SK-N-SH treated with all-trans-retinoic acid at 6 μM for 48 hours (cell line): ENCODE results near the gene SPATS2.

ENCODE experiments used
- ATAC-seq: fragments of 200-7000 bp; cut with Tn5 transposase; 3 replicates; pipeline ENCODE4 v1.9.1; 2020; ENCODE audit warnings: mild to moderate bottlenecking, moderate library complexity
- ARNTL ChIP-seq: fragments of 450-650 bp; formaldehyde crosslinking; IDR thresholded peaks from 2 replicates; pipeline ENCODE4 v1.5.0; 2020; ENCODE audit warnings: low read depth, mild to moderate bottlenecking, moderate library complexity, borderline replicate concordance
- CSDC2 ChIP-seq: fragments of 250-450 bp; sonication (Bioruptor Pico); IDR thresholded peaks from 2 replicates; pipeline ENCODE4 v1.5.0; 2020; ENCODE audit warnings: mild to moderate bottlenecking, moderate library complexity
- ESRRG ChIP-seq: fragments of 250-450 bp; sonication (Bioruptor Pico); IDR thresholded peaks from 2 replicates; pipeline ENCODE4 v1.6.1; 2021; ENCODE audit warnings: mild to moderate bottlenecking
- GLIS3 ChIP-seq: fragments of 250-450 bp; sonication (Bioruptor Pico); IDR thresholded peaks from 2 replicates; pipeline ENCODE4 v1.5.0; 2020; ENCODE audit warnings: mild to moderate bottlenecking, moderate library complexity
- ISL1 ChIP-seq: fragments of 250-450 bp; sonication (Bioruptor Pico); IDR thresholded peaks from 2 replicates; pipeline ENCODE4 v2.1.2; 2022; ENCODE audit warnings: mild to moderate bottlenecking, moderate library complexity
- OSR1 ChIP-seq: fragments of 250-450 bp; sonication (Bioruptor Pico); IDR thresholded peaks from 2 replicates; pipeline ENCODE4 v1.8.0; 2022; ENCODE audit warnings: moderate library complexity, mild to moderate bottlenecking, inconsistent platforms
- PPARA ChIP-seq: fragments of 250-450 bp; sonication (Bioruptor Pico); IDR thresholded peaks from 2 replicates; pipeline ENCODE4 v1.5.0; 2020; ENCODE audit warnings: mild to moderate bottlenecking, borderline replicate concordance
- RARB ChIP-seq: fragments of 250-450 bp; sonication (Bioruptor Pico); IDR thresholded peaks from 2 replicates; pipeline ENCODE4 v1.8.0; 2021; ENCODE audit warnings: mild to moderate bottlenecking, moderate library complexity
- SNAI2 ChIP-seq: fragments of 250-450 bp; sonication (Bioruptor Pico); IDR thresholded peaks from 2 replicates; pipeline ENCODE4 v1.5.0; 2020; ENCODE audit warnings: mild to moderate bottlenecking, moderate library complexity
- TCF4 ChIP-seq: fragments of 250-450 bp; sonication (Bioruptor Pico); IDR thresholded peaks from 2 replicates; pipeline ENCODE4 v1.8.0; 2021; ENCODE audit warnings: mild to moderate bottlenecking, moderate library complexity, borderline replicate concordance
- TOX ChIP-seq: fragments of 250-450 bp; sonication (Bioruptor Pico); IDR thresholded peaks from 2 replicates; pipeline ENCODE4 v1.8.0; 2021; ENCODE audit warnings: mild to moderate bottlenecking, moderate library complexity, borderline replicate concordance
- ZC3H10 ChIP-seq: fragments of 250-450 bp; sonication (Bioruptor Pico); IDR thresholded peaks from 2 replicates; pipeline ENCODE4 v1.5.1; 2021; ENCODE audit warnings: mild to moderate bottlenecking, moderate library complexity
- ZFP3 ChIP-seq: fragments of 250-450 bp; sonication (Bioruptor Pico); IDR thresholded peaks from 2 replicates; pipeline ENCODE4 v1.5.0; 2020; ENCODE audit warnings: mild to moderate bottlenecking, moderate library complexity
- ZFP30 ChIP-seq: fragments of 450-650 bp; formaldehyde crosslinking; IDR thresholded peaks from 2 replicates; pipeline ENCODE4 v1.5.0; 2022; ENCODE audit warnings: mild to moderate bottlenecking, moderate library complexity
- ZNF565 ChIP-seq: fragments of 450-650 bp; formaldehyde crosslinking; conservative IDR thresholded peaks from 2 replicates; pipeline ENCODE4 v1.5.0; 2020; ENCODE audit warnings: low read depth, mild to moderate bottlenecking, moderate library complexity
- ZNF70 ChIP-seq: fragments of 450-650 bp; formaldehyde crosslinking; IDR thresholded peaks from 2 replicates; pipeline ENCODE4 v1.5.0; 2020; ENCODE audit warnings: mild to moderate bottlenecking, moderate library complexity
- TF ChIP-seq, protein P1 (sequence below): fragments of 250-450 bp; sonication (Bioruptor Pico); IDR thresholded peaks from 2 replicates; pipeline ENCODE4 v1.5.1; 2020; ENCODE audit warnings: low read depth, mild to moderate bottlenecking, moderate library complexity
- TF ChIP-seq, protein P2 (sequence below): fragments of 250-450 bp; sonication (Bioruptor Pico); IDR thresholded peaks from 2 replicates; pipeline ENCODE4 v1.8.0; 2021; ENCODE audit warnings: low read depth, mild to moderate bottlenecking, moderate library complexity, borderline replicate concordance
- TF ChIP-seq, protein P3 (sequence below): fragments of 250-450 bp; sonication (Bioruptor Pico); IDR thresholded peaks from 2 replicates; pipeline ENCODE4 v1.8.0; 2020; ENCODE audit warnings: mild to moderate bottlenecking, moderate library complexity, borderline replicate concordance
- TF ChIP-seq, protein P4 (sequence below): fragments of 250-450 bp; sonication (Bioruptor Pico); IDR thresholded peaks from 2 replicates; pipeline ENCODE4 v1.5.0; 2020; ENCODE audit warnings: mild to moderate bottlenecking, moderate library complexity
- TF ChIP-seq, protein P5 (sequence below): fragments of 250-450 bp; sonication (Bioruptor Pico); IDR thresholded peaks from 2 replicates; pipeline ENCODE4 v1.5.1; 2021; ENCODE audit warnings: mild to moderate bottlenecking, moderate library complexity

Gene SPATS2

DNA sequence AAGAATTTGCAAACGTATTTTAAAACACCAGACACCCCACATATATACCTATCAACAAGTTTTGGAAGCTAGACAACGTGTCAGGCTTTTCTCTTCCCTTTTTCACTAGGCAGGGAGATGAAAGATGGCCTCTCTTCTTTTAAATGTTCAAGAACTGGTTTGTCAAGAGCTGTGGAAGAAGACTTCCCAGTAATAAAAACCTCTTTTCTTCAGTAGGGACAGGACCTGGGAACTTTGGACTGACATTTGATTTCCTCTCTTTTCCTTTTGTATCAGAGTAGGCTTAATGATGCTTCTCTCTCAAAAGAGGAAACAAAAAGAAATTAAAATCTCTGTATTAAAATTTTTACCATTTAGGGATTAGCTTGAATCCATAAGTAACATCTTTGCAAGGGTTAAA is 49.6 kb downstream of the SPATS2 start:
- ATAC-seq, result no peak
- no peak for TF ChIP-seq ISL1 (CRISPR knock-in tag)
- TF ChIP-seq RARB (CRISPR knock-in tag), result no peak
- TF ChIP-seq, protein P1, sequence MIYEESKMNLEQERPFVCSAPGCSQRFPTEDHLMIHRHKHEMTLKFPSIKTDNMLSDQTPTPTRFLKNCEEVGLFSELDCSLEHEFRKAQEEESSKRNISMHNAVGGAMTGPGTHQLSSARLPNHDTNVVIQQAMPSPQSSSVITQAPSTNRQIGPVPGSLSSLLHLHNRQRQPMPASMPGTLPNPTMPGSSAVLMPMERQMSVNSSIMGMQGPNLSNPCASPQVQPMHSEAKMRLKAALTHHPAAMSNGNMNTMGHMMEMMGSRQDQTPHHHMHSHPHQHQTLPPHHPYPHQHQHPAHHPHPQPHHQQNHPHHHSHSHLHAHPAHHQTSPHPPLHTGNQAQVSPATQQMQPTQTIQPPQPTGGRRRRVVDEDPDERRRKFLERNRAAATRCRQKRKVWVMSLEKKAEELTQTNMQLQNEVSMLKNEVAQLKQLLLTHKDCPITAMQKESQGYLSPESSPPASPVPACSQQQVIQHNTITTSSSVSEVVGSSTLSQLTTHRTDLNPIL, result no peak
- no peak for TF ChIP-seq GLIS3 (CRISPR knock-in tag)
- no peak for TF ChIP-seq TCF4 (CRISPR knock-in tag)
- TF ChIP-seq, protein P2, sequence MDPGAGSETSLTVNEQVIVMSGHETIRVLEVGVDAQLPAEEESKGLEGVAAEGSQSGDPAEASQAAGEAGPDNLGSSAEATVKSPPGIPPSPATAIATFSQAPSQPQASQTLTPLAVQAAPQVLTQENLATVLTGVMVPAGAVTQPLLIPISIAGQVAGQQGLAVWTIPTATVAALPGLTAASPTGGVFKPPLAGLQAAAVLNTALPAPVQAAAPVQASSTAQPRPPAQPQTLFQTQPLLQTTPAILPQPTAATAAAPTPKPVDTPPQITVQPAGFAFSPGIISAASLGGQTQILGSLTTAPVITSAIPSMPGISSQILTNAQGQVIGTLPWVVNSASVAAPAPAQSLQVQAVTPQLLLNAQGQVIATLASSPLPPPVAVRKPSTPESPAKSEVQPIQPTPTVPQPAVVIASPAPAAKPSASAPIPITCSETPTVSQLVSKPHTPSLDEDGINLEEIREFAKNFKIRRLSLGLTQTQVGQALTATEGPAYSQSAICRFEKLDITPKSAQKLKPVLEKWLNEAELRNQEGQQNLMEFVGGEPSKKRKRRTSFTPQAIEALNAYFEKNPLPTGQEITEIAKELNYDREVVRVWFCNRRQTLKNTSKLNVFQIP (CRISPR knock-in tag), result no peak
- TF ChIP-seq, protein P3, sequence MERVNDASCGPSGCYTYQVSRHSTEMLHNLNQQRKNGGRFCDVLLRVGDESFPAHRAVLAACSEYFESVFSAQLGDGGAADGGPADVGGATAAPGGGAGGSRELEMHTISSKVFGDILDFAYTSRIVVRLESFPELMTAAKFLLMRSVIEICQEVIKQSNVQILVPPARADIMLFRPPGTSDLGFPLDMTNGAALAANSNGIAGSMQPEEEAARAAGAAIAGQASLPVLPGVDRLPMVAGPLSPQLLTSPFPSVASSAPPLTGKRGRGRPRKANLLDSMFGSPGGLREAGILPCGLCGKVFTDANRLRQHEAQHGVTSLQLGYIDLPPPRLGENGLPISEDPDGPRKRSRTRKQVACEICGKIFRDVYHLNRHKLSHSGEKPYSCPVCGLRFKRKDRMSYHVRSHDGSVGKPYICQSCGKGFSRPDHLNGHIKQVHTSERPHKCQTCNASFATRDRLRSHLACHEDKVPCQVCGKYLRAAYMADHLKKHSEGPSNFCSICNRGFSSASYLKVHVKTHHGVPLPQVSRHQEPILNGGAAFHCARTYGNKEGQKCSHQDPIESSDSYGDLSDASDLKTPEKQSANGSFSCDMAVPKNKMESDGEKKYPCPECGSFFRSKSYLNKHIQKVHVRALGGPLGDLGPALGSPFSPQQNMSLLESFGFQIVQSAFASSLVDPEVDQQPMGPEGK (CRISPR knock-in tag), result no peak
- TF ChIP-seq ZNF565 (CRISPR knock-in tag), result no peak
- TF ChIP-seq ESRRG (CRISPR knock-in tag), result no peak
- TF ChIP-seq ZNF70 (CRISPR knock-in tag), result no peak
- no peak for TF ChIP-seq PPARA (CRISPR knock-in tag)
- TF ChIP-seq, protein P4, sequence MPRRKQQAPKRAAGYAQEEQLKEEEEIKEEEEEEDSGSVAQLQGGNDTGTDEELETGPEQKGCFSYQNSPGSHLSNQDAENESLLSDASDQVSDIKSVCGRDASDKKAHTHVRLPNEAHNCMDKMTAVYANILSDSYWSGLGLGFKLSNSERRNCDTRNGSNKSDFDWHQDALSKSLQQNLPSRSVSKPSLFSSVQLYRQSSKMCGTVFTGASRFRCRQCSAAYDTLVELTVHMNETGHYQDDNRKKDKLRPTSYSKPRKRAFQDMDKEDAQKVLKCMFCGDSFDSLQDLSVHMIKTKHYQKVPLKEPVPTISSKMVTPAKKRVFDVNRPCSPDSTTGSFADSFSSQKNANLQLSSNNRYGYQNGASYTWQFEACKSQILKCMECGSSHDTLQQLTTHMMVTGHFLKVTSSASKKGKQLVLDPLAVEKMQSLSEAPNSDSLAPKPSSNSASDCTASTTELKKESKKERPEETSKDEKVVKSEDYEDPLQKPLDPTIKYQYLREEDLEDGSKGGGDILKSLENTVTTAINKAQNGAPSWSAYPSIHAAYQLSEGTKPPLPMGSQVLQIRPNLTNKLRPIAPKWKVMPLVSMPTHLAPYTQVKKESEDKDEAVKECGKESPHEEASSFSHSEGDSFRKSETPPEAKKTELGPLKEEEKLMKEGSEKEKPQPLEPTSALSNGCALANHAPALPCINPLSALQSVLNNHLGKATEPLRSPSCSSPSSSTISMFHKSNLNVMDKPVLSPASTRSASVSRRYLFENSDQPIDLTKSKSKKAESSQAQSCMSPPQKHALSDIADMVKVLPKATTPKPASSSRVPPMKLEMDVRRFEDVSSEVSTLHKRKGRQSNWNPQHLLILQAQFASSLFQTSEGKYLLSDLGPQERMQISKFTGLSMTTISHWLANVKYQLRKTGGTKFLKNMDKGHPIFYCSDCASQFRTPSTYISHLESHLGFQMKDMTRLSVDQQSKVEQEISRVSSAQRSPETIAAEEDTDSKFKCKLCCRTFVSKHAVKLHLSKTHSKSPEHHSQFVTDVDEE (CRISPR knock-in tag), result no peak
- TF ChIP-seq, protein P5, sequence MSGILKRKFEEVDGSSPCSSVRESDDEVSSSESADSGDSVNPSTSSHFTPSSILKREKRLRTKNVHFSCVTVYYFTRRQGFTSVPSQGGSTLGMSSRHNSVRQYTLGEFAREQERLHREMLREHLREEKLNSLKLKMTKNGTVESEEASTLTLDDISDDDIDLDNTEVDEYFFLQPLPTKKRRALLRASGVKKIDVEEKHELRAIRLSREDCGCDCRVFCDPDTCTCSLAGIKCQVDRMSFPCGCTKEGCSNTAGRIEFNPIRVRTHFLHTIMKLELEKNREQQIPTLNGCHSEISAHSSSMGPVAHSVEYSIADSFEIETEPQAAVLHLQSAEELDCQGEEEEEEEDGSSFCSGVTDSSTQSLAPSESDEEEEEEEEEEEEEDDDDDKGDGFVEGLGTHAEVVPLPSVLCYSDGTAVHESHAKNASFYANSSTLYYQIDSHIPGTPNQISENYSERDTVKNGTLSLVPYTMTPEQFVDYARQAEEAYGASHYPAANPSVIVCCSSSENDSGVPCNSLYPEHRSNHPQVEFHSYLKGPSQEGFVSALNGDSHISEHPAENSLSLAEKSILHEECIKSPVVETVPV (CRISPR knock-in tag), result no peak
- no peak for TF ChIP-seq ZC3H10 (CRISPR knock-in tag)
- no peak for TF ChIP-seq ZFP3 (CRISPR knock-in tag)
- TF ChIP-seq ZFP30 (CRISPR knock-in tag), result no peak
- TF ChIP-seq ARNTL, result no peak
- TF ChIP-seq OSR1 (CRISPR knock-in tag), result no peak

DNA sequence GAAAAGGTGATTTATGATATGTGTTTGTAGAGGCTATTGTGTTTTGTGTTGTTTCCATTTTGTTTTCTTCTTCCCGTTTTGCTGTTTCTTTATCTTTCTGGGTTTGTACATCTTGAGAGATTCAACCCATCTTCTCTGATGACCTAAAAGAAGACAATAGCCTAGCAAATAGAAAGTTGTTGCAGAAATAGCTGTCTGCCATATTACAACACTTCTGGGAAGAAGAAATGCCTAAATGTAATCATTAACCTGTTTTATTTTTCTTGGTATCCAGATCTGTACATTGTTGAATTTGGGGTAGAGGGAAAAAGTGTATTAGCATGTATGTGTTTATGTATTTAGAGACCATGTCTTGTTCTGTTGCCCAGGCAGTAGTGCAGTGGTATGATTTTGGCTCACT is 50.3 kb downstream of the SPATS2 start:
- ATAC-seq, result no peak
- TF ChIP-seq, protein P3 (CRISPR knock-in tag), result no peak
- TF ChIP-seq SNAI2 (CRISPR knock-in tag) (no peak), GLIS3 (CRISPR knock-in tag) (no peak), ESRRG (CRISPR knock-in tag) (no peak), ARNTL (no peak), TOX (no peak), ISL1 (CRISPR knock-in tag) (no peak), ZC3H10 (CRISPR knock-in tag) (no peak), CSDC2 (no peak), PPARA (CRISPR knock-in tag) (no peak), ZFP30 (CRISPR knock-in tag) (no peak), ZNF70 (CRISPR knock-in tag) (no peak), RARB (CRISPR knock-in tag) (no peak)
- TF ChIP-seq, protein P1, result no peak
- TF ChIP-seq, protein P4 (CRISPR knock-in tag), result no peak
- TF ChIP-seq, protein P2 (CRISPR knock-in tag), result no peak
